HPDE6-E6E7 (cell line): Measurements from ENCODE around the gene HOXA6.

Source experiments
- DNase-seq: peaks from one replicate; pipeline ENCODE4 v3.0.0; 2011; ENCODE audit warnings: missing footprints; ENCODE audit errors: extremely low spot score

Gene HOXA6

GRCh38 chr7:27108390-27109127 is 39.0 kb downstream of the HOXA6 start:
- DNase-seq: no peak

GRCh38 chr7:27107391-27108381 is 39.9 kb downstream of the HOXA6 start:
- DNase-seq: no peak

GRCh38 chr7:27106901-27107240 is 40.7 kb downstream of the HOXA6 start:
- DNase-seq: no peak

- no peak for DNase-seq
These were observed 41.2 kb downstream of the HOXA6 start for GRCh38 chr7:27106181-27106900.

GRCh38 chr7:27105301-27106031 is 42.1 kb downstream of the HOXA6 start:
- DNase-seq: no peak

GRCh38 chr7:27104341-27105058 is 43.1 kb downstream of the HOXA6 start:
- no peak for DNase-seq

GRCh38 chr7:27103489-27104226 is 43.9 kb downstream of the HOXA6 start:
- no peak for DNase-seq

- DNase-seq: no peak
These were observed 44.8 kb downstream of the HOXA6 start, which contains the start of gene HOXA2 for GRCh38 chr7:27102581-27103442. TSS of gene HOXA2 (minus strand) at chr7:27102683. CDS start at chr7:27102500, 183 bp downstream.

GRCh38 chr7:27101957-27102580 is 45.5 kb downstream of the HOXA6 start:
- DNase-seq: no peak

GRCh38 chr7:27101171-27101956 is 46.2 kb downstream of the HOXA6 start:
- no peak for DNase-seq

GRCh38 chr7:27100694-27101170 is 46.8 kb downstream of the HOXA6 start:
- DNase-seq: no peak

GRCh38 chr7:27099453-27100370 is 47.9 kb downstream of the HOXA6 start:
- no peak for DNase-seq

- no peak for DNase-seq
These were observed 48.8 kb downstream of the HOXA6 start for GRCh38 chr7:27098578-27099451.

- DNase-seq: no peak
These were observed 49.6 kb downstream of the HOXA6 start for GRCh38 chr7:27097686-27098577.
